Natural killer cell (primary cell): ENCODE results near the gene ST6GALNAC1. TPM values are rescaled to one million over a fixed set of nuclear protein-coding genes. Genes with fewer than 3 reads are reported as not detected.
A peak's percentile ranks its signal among the peaks of the same experiment; 100 is the strongest.

ENCODE experiments used
- ATAC-seq, 3 donors: fragments of 150-1000 bp in 2 of 3; fragments of 200-7000 bp in 1 of 3; cut with Tn5 transposase; 1 replicate in 1 of 3; 2 replicates in 2 of 3; pipeline ENCODE4 v1.10.0; 2021; ENCODE audit warnings: mild to moderate bottlenecking in 2 of 3, moderate library complexity in 2 of 3
- DNase-seq, 2 donors: peaks; one replicate each; pipeline versions ENCODE4 v3.0.0 to v3.0.0-alpha.2; 2013 to 2021; ENCODE audit warnings: mixed read lengths in 1 of 2
- H3K27ac ChIP-seq: one replicate; pipeline ENCODE4 v1.5.1; 2013; ENCODE audit warnings: mild to moderate bottlenecking, low read length
- H3K27me3 ChIP-seq: one replicate; pipeline ENCODE4 v1.6.1; 2013; ENCODE audit warnings: low read length; ENCODE audit not compliant: control insufficient read depth, insufficient read depth
- H3K36me3 ChIP-seq: one replicate; pipeline ENCODE4 v1.6.1; 2013; ENCODE audit warnings: low read length; ENCODE audit not compliant: control insufficient read depth, insufficient read depth
- H3K4me1 ChIP-seq: one replicate; pipeline ENCODE4 v1.6.1; 2013; ENCODE audit warnings: low read length; ENCODE audit not compliant: control insufficient read depth, insufficient read depth
- H3K4me3 ChIP-seq: one replicate; pipeline ENCODE4 v1.5.1; 2013; ENCODE audit warnings: low read length
- H3K9me3 ChIP-seq: one replicate; pipeline ENCODE4 v1.6.1; 2013; ENCODE audit warnings: low read length; ENCODE audit not compliant: control insufficient read depth, insufficient read depth
- H3K27ac Mint-ChIP-seq, 2 donors: one replicate each; pipeline ENCODE4 v1.8.0; 2022; ENCODE audit warnings: mild to moderate bottlenecking in 2 of 2, mixed read lengths in 2 of 2, moderate library complexity in 1 of 2
- H3K27me3 Mint-ChIP-seq, 2 donors: one replicate each; pipeline ENCODE4 v1.8.0; 2022; ENCODE audit warnings: low read depth in 2 of 2, mixed read lengths in 2 of 2
- H3K36me3 Mint-ChIP-seq: one replicate; pipeline ENCODE4 v1.8.0; 2022; ENCODE audit warnings: mixed read lengths
- H3K4me1 Mint-ChIP-seq, 2 donors: one replicate each; pipeline ENCODE4 v1.8.0; 2022; ENCODE audit warnings: mixed read lengths in 2 of 2
- H3K4me3 Mint-ChIP-seq: one replicate; pipeline ENCODE4 v1.8.0; 2022; ENCODE audit warnings: mild to moderate bottlenecking, moderate library complexity, mixed read lengths
- H3K9me3 Mint-ChIP-seq, 2 donors: one replicate each; pipeline ENCODE4 v1.8.0; 2022; ENCODE audit warnings: mixed read lengths in 2 of 2
- whole genome bisulfite sequencing: methylation state at CpG from one replicate; pipeline ENCODE4 v1.1.7; 2013; ENCODE audit warnings: missing lambda C conversion rate; ENCODE audit not compliant: insufficient coverage; 5-methylcytosine and 5-hydroxymethylcytosine counted together
- intact Hi-C: fragments of 100-400 bp; cut with micrococcal nuclease; formaldehyde crosslinking; loops from one replicate; pipeline ENCODE4 v1.14.2; 2022
- total RNA-seq, 4 donors: library from RNA; stranded (reverse); fragments of 120-200 nt in 1 of 4; gene quantifications; one replicate each; pipeline versions ENCODE4 v1.2.3 to v1.2.4, GENCODE V29; 2013 to 2022
- TF ChIP-seq, protein P1 (sequence below): fragments of 200-600 bp; IDR thresholded peaks from one replicate; pipeline ENCODE4 v1.8.0; 2022; ENCODE audit warnings: antibody characterized with exemption

Gene ST6GALNAC1
- total RNA-seq, 3 donors from 2014 or later (not counting 1 experiment from before 2014, with no cell fraction given), result 1.0 TPM; not detected in 2

DNA sequence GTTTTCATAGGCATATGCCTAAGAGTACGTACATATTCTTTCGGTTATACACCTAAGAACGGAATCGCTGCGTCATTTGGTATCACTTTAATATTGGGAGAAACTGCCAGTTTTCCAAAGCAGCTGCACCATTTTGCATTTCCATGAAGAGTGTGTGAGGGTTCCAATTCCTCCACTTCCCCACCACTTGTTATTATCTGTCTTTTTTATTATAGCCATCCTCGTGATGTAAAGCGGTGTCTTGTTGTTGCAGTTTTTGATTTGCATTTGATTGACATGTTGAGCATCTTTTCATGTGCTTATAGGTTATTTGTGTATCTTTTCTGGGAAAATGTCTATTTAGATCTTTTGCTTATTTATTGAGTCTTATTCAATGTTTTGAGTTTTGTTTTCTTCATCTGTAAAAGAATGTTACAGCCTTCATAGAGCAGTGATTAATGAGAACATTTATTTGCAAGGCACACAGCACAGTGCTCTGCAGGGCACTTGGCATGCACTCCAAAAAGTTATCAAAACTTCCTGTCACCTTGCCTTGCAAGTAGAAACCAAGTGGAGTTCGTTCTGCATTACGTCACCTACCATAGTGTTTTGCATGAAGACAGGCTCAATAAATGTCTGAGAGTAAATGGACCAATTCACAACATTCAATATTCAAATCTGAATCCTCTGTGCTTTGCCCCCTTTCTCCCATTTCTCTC, 26.6 kb upstream of the ST6GALNAC1 start:
- Mint-ChIP-seq H3K36me3 (no peaks in the 10 kb centered on the region), H3K4me3 (peak overlapping the region; percentile 87), H3K4me1 (peaks cover 23 to 26% of the 10 kb centered on the region in 2 donors), H3K9me3 (no peaks in the 10 kb centered on the region), H3K27me3 (peaks cover 0 to 3% of the 10 kb centered on the region in 2 donors), H3K27ac (peak overlapping the region; percentile 91 to 97)
- Histone ChIP-seq H3K27me3 (no peaks in the 10 kb centered on the region), H3K4me1 (peaks cover 17% of the 10 kb centered on the region), H3K9me3 (no peaks in the 10 kb centered on the region), H3K4me3 (no peak overlapping the region), H3K27ac (no peak overlapping the region), H3K36me3 (no peaks in the 10 kb centered on the region)
- WGBS, result 90% methylated on average over 9 of the region's 9 CpGs
- ATAC-seq (no peak), DNase-seq (peak in 1 of 2 donors; percentile 68)
- TF ChIP-seq, protein P1, sequence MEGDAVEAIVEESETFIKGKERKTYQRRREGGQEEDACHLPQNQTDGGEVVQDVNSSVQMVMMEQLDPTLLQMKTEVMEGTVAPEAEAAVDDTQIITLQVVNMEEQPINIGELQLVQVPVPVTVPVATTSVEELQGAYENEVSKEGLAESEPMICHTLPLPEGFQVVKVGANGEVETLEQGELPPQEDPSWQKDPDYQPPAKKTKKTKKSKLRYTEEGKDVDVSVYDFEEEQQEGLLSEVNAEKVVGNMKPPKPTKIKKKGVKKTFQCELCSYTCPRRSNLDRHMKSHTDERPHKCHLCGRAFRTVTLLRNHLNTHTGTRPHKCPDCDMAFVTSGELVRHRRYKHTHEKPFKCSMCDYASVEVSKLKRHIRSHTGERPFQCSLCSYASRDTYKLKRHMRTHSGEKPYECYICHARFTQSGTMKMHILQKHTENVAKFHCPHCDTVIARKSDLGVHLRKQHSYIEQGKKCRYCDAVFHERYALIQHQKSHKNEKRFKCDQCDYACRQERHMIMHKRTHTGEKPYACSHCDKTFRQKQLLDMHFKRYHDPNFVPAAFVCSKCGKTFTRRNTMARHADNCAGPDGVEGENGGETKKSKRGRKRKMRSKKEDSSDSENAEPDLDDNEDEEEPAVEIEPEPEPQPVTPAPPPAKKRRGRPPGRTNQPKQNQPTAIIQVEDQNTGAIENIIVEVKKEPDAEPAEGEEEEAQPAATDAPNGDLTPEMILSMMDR, result no peak
- intact Hi-C loops, result loop anchor here (5.0 kb wide), 2 partner anchors 113 to 153 kb away; no protein-coding TSS in a partner anchor

DNA sequence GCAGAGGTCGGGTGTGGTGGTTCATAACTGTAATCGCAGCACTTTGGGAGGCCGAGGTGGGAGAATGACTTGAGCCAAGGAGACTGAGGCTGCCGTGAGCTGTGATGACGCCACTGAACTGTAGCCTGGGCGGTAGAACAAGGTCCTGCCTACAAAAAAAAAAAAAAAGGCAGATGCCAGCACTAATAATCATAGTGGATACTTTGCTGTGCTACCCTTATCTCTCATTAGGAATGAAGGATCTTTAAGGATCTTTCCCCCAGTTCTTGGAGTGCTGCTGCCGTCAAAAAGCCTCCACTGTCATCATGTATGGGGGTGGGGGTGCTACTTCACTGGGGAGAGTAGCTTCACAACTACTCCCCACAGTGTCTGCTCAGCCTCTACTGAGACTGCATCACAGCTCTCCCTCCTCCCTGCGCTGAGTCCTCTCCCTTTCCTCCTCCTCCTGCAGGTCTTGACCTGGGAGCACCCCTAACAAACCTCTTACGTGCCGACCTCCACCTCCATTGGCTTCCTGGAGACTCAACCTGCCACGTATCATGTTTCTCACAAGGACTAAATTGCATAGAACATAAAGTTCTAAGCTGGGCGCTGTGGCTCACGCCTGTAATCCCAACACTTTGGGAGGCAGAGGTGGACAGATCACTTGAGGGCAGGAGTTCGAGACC, 24.4 kb upstream of the ST6GALNAC1 start:
- H3K4me3 ChIP-seq, result no peak overlapping the region
- no peaks in the 10 kb centered on the region for H3K9me3 ChIP-seq
- Mint-ChIP-seq H3K4me1 (peaks cover 23 to 26% of the 10 kb centered on the region in 2 donors), H3K9me3 (no peaks in the 10 kb centered on the region), H3K27ac (no peak overlapping the region), H3K36me3 (no peaks in the 10 kb centered on the region), H3K27me3 (peaks cover 0 to 9% of the 10 kb centered on the region in 2 donors), H3K4me3 (no peak overlapping the region)
- H3K4me1 ChIP-seq, result peaks cover 16% of the 10 kb centered on the region
- no peak overlapping the region for H3K27ac ChIP-seq
- no peaks in the 10 kb centered on the region for H3K36me3 ChIP-seq
- WGBS, result 95% methylated on average over 12 of the region's 14 CpGs
- TF ChIP-seq, protein P1, result no peak
- DNase-seq (no peak), ATAC-seq (no peak)
- intact Hi-C loops, result no loop called here
- no peaks in the 10 kb centered on the region for H3K27me3 ChIP-seq

DNA sequence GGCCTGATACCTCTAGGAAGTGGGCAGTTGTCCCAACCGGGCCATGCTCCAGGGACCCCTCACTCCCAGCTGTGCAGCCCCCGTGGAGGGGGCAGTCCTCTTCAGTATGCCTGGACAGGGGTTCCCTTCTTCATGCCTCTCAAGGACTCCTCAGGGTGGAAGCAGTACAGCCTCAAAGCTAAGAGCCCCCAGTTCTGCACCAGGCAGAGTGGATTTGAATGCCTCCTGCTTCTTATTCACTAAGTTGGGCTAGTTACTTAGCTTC, 23.9 kb upstream of the ST6GALNAC1 start:
- Histone ChIP-seq H3K27ac (no peak overlapping the region), H3K4me3 (no peak overlapping the region), H3K27me3 (no peaks in the 10 kb centered on the region), H3K36me3 (no peaks in the 10 kb centered on the region), H3K4me1 (peaks cover 11% of the 10 kb centered on the region), H3K9me3 (no peaks in the 10 kb centered on the region)
- H3K4me1 Mint-ChIP-seq, result peaks cover 20 to 23% of the 10 kb centered on the region in 2 donors
- no peak overlapping the region for H3K4me3 Mint-ChIP-seq
- WGBS, result 83% methylated on average over 2 of the region's 2 CpGs
- TF ChIP-seq, protein P1, result no peak
- peaks cover 0 to 9% of the 10 kb centered on the region in 2 donors for H3K27me3 Mint-ChIP-seq
- no peaks in the 10 kb centered on the region for H3K9me3 Mint-ChIP-seq
- no peak overlapping the region for H3K27ac Mint-ChIP-seq
- intact Hi-C loops, result no loop called here
- DNase-seq, result no peak
- H3K36me3 Mint-ChIP-seq, result no peaks in the 10 kb centered on the region
- no peak for ATAC-seq
